Measurements from ENCODE around the gene ACSM2A.
"Not testable (repeated sequence)": the region's sequence is repeated elsewhere in the genome, so short reads cannot be mapped to it uniquely, and the experiment has no call there.

ACSM2A gene

DNA sequence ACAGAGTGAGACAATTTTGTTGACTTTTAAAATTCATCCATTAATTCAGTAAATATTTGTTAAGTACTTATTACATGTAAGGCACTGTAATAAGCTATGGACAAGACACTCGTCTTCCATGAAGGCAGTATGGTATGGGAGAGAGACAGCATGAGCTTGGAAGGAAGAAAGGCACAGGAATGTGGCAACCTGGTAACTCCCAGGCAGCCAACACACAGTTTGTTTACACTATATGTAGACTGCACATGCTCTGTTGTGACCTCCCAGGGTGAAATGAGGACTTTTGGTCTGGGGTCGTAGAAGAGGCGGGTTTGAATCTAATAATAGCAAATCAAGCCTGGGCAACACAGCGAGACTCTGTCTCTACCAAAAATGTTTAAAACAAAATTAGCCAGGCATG is 9.0 kb downstream of the ACSM2A start:
- not testable (repeated sequence) for FAIRE-seq

DNA sequence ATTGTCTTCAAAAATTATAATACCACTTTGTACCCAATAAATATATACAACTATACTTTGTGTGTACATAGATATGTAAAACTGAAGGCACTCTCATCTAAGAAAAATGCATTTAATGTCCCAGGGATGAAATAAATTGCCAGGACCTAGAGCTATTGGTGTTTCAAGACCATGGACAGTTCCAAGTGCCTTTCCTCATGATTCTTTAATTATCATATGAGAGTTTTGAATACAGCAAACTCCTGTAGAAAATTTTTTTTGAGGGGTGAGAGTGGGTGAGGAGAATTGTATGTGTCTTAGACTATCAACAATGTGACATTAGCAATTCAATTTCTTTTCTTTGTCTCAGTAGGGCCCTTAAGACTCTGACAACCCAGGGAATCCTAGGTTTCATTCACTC is 17.6 kb downstream of the ACSM2A start:
- not testable (repeated sequence) for FAIRE-seq

DNA sequence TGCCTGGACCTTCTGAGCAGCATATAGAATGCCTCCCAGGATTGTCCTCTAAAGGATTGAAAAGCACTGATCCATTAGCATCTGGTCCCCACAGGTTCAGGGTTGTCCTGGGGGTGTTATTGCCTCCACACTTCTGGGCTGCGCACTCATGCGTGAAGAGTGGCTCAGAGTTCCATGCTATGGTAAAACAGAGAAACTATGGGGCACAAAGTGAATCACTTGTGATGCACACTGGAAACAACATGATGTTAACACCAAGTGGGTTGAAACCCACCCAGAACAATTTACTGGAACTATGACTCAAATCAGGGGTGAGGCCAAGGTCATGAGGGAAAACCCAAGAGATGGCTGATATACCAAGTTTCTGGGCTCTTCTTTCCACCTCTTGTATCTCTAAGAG is 18.6 kb downstream of the ACSM2A start:
- FAIRE-seq = not testable (repeated sequence)

DNA sequence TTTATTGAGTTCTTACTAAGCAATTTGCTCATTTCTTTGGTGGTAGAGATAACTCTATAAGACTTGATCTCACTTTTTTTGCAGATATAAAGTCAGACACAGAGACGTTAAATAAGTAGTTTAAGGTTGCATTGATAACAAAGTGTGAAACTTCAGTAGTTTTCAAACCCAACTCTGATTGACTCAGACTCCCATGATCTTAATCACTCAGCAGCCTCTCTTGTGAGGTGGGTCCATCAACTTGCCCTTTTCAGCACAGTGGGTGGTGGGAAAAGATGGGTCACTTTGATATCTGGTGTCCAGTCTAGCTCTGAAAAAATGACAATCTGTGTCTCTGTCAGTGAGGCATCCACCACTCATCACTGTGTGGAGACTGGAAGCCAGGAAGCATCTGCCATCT is 19.4 kb downstream of the ACSM2A start:
- FAIRE-seq = not testable (repeated sequence)

DNA sequence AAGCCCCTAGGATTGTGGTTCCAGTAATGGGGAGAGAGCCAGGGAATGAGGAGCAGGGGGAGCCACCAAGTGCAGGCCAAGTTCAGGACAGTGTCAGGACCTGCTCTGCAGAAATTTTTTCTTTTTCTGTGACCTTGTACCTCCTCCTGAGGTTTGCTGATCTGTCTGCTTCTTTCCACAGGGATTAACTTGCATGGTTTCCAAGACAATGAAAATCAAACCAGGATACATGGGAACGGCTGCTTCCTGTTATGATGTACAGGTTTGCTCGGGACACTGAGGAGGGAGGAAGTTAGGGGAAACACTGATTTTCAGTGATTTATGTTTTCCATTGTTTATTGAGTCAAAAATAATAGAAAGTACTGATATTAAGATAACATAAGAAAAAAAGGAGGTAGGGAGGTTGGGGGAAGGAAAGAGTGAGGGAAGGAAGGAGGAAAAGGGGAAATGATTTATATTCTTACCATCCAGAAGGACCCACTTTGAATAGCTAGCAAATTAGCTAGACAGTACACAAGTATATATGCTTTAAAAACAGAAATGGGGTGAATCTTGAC is 25.9 kb downstream of the ACSM2A start:
- FAIRE-seq = not testable (repeated sequence)

DNA sequence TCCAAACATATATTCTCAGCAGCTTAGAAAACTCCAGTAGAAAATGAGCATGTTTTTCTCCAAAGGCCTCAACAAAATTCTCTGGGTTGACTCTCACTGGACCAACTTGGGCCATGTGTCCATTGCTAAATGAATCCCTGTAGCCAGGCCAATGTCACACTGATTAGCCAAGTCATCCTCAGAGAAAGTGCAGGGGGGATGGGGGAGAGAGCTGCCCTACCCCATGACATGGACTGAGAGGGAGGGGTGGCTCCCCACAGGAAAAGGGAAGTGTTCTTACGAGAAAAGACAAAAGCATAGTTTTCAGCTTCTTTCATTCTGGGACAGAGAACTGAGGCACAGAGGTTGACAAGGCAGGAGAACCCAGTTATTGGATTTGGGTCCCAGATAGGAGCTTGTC is 32.7 kb downstream of the ACSM2A start:
- not testable (repeated sequence) for FAIRE-seq

DNA sequence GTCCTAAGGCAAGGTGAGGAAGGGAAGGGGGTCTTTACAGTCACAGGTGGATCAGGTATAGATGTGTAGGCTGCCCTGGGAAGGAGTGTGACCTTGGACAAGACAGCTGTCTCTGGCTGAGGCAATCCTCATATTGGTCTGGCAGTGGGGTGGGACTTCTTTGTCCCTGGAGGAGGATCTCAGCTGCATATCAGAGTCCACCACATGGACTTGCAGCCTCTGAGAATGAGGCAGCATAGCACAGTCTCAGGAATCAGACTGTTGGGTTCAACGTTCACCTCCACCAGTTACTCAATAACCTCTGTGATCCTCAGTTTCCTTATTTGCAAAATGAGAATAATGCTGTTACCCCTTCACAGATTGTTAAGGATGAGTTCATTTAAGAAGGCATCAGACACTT is 33.4 kb downstream of the ACSM2A start:
- no peak for FAIRE-seq

DNA sequence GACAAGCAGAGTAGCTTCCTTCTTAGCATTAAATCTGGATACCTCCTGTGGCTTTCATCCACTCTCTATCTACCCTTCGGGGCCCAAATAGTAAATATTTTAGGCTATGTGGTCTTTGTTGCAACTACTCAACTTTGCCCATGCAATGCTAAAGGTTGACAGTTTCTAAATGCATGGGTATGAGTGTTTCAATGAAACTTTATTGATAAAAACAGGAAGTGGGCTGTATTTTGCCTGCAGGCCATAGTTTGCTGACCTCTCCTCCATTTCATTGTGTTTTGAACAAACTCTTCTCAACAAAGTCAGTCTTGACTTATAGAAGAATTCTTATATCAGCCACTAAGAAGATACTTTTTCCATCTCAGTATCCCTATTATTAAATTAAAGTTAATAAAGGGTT is 34.1 kb downstream of the ACSM2A start:
- no peak for FAIRE-seq

DNA sequence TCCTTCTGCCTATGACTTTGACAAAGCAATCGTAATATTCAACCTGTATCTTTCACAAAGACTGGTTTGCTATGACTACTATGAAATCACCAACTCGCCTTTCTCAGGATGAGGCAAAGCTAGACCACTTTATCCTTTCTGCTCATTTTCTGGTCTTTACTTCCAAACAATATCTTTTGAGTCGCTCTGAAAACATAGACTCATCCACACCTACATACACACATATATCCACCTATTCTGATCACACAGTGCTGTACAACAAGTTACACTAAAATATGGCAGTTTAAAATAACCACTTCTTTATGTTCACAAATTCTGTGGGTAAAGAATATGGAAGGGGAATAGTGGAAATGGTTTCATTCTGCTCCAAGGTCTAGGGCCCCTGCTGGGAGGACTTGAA is 39.7 kb downstream of the ACSM2A start:
- FAIRE-seq = not testable (repeated sequence)

DNA sequence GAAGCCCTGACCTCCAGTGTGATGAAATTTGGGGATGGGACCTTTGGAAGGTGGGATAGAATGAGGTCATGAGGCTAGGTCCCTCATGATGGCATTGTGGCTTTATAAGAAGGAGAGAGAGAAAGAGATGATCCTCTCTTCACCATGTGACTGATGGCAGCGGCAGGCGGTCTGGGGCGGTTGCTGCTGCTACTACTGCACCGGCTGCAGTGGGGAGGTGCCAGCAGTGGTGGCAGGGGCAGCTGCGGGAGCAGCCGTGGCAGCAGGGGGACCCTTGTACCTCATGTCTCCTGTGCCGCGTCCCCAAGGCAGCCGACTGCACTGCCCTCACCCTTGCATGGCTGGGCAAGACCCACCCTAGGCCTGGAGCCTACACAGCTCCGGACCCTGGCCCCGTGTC is 40.1 kb downstream of the ACSM2A start:
- FAIRE-seq = not testable (repeated sequence)

DNA sequence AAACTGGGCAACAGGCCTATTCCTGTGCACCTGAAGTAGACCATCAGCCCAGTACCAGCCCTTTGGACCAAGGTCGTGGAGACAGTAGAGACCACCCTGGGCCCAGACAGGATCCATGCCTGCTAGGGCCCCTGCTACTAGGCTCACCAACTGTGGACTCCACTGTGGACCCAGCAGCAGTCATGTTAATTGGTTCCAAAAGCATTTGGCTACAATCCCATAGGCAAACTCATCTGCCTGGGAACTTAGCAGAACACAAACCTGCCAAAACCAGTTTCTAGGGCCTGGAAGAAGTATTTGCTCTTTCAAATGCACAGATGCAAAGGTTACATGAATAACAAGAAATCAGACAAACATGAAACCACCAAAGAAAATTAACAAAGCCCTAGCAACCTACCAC is 53.1 kb downstream of the ACSM2A start:
- no peak for FAIRE-seq

DNA sequence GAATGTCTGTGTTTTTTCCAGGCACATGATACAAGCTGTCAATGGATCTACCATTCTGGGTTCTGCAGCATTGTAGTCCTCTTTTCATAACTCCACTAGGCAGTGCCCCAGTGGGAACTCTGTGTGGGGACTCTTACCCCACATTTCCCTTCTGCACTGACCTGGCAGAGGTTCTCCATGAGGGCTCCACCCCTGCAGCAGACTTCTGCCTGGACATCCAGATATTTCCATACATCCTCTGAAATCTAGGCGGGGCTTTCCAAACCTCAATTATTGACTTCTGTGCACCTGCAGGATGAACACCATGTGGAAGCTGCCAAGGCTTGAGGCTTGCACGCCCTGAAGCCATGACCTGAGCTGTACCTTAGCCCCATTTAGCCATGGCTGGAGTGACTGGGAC is 56.0 kb downstream of the ACSM2A start:
- FAIRE-seq = no peak

DNA sequence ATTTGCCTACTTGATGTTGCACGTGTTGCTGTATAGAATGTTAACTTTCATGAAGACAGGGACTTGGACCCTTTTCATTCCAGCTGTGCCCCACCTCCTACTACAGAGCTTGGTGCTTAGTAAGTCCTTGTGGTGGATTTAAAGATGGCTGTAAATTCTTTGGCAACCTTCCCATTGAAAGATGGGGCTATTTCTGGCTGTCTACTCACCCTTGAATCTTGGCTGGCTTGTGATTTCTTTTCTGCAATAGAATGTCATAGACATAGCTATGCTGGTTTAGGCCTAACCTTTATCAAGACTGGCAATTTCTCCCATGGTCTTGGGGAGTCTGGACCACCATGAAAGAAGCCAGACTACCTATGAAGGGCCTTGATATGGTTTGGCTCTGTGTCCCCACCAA is 59.0 kb downstream of the ACSM2A start:
- no peak for FAIRE-seq

DNA sequence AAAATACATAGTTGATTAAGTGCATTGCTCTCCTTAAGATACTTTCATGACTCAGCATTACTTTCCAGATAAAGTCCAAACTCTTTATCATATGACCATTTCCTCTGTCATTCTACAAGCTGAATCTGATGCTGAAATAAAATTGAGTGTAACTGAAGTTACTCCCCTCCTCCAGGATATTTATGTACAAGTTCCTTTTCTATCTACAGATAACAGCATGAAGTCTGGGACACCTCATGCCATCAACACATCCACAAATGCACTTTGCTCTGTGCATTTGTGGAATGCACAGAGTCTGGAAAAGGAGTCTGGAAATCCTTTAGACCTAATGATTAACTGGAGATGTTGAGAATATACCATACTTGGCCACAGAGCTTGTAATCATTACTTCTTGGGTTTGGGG is 64.4 kb downstream of the ACSM2A start:
- no peak for FAIRE-seq

DNA sequence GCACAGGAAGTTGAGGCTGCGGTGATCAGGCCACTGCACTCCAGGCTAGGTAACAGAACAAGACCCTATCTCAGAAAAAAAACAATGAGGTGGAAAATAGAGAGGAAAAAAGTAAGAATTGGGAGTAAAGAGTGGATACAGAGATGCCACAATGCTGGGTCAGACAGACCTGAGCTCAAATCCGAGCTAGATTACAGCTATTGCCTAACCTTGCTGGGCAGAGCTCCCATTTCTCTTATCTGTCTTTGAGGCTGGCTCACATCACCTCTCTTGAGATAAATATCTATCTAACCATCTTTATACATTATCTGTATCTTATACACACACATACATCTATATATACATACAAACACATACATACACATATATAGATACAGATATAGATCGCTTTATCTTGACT is 65.8 kb downstream of the ACSM2A start:
- no peak for FAIRE-seq

DNA sequence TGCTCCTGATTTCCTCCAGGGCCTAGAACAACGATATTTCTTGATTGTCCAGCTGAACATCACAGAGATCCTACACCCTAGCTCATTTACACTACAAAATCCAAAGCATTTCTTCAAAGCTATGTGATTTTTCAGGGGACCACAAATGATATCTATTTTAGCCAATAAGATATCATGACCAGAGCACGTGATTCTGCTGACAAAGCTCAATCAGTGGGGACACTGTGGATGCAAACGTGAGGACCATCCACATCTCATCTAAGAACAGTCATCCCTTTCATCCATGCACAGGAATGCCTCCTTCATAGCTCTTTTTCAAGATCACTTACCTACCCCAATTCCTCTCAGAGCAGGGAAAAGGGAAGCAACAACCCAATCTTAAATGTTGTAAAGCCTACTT is 67.9 kb downstream of the ACSM2A start:
- no peak for FAIRE-seq

DNA sequence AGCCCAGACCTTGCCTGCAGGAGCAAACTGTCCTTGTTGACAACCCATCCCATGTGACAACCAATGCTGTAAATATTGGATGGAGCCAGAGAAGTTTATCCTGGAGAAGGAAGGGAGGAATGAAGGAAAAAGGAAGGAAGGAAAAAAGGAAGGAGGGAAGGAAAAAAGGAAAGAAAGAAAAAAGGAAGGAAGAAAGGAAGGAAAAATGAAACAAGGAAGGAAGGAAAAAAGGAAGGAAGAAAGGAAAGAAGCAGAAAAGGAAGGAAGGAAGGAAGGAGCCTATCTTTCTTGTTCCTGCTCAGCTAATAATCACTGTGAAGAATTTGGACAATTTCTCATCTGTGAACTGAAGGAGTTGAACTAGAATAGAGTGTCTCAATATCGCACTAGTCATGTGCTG is 68.8 kb downstream of the ACSM2A start:
- FAIRE-seq = no peak

DNA sequence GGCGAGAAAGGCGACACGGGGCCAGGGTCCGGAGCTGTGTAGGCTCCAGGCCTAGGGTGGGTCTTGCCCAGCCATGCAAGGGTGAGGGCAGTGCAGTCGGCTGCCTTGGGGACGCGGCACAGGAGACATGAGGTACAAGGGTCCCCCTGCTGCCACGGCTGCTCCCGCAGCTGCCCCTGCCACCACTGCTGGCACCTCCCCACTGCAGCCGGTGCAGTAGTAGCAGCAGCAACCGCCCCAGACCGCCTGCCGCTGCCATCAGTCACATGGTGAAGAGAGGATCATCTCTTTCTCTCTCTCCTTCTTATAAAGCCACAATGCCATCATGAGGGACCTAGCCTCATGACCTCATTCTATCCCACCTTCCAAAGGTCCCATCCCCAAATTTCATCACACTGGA is 80.5 kb downstream of the ACSM2A start:
- not testable (repeated sequence) for FAIRE-seq

DNA sequence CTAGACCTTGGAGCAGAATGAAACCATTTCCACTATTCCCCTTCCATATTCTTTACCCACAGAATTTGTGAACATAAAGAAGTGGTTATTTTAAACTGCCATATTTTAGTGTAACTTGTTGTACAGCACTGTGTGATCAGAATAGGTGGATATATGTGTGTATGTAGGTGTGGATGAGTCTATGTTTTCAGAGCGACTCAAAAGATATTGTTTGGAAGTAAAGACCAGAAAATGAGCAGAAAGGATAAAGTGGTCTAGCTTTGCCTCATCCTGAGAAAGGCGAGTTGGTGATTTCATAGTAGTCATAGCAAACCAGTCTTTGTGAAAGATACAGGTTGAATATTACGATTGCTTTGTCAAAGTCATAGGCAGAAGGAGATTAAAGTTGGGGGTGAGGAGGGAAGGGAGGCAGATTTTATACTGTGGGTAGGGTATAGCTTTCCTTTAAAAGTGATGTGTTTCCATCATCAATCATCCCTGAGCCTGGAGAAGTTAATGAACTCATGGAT is 81.0 kb downstream of the ACSM2A start:
- FAIRE-seq = not testable (repeated sequence)

DNA sequence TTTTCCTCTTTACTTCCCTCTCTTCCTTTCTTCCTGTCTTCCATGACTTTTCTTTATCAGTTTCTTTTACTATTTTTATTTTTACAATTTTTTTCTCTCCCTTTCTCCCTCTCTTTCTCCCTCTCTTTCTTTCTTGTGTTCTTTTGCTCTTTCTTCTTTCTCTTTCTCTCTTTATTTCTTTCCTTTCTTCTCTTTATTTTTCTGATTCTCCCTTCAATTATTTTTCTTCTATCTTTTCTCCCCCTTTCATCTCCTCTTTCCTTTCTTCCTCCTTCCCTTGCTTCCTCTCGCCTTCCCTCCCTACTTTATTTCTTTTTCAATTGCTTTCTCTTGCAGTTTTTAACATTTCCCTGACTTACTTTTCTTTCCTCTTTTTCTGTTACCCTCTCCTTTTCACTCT is 85.3 kb downstream of the ACSM2A start:
- not testable (repeated sequence) for FAIRE-seq

Measured in TTC549 (cell line).